Skeletal muscle tissue (tissue), 5 donors: Measurements from ENCODE around the gene TIPRL. TPM values are rescaled to one million over a fixed set of nuclear protein-coding genes. Genes with fewer than 3 reads are reported as not detected.
A peak's percentile ranks its signal among the peaks of the same experiment; 100 is the strongest.

Source experiments
- H3K27ac ChIP-seq: one replicate; pipeline ENCODE4 v1.7.0; 2013; ENCODE audit warnings: mild to moderate bottlenecking, low read depth, low read length, inconsistent platforms
- H3K27me3 ChIP-seq, 3 donors: one replicate each; pipeline ENCODE4 v1.7.0; 2013; ENCODE audit warnings: low read length in 3 of 3; ENCODE audit not compliant: control insufficient read depth in 3 of 3, insufficient read depth in 3 of 3
- H3K36me3 ChIP-seq, 3 donors: one replicate each; pipeline ENCODE4 v1.7.0; 2013; ENCODE audit warnings: low read length in 3 of 3; ENCODE audit not compliant: control insufficient read depth in 3 of 3, insufficient read depth in 3 of 3
- H3K4me1 ChIP-seq, 3 donors: one replicate each; pipeline ENCODE4 v1.7.0; 2013; ENCODE audit warnings: low read length in 3 of 3, mild to moderate bottlenecking in 3 of 3; ENCODE audit not compliant: control insufficient read depth in 3 of 3, insufficient read depth in 3 of 3
- H3K4me3 ChIP-seq, 3 donors: one replicate each; pipeline ENCODE4 v1.7.0; 2013; ENCODE audit warnings: low read length in 3 of 3
- H3K9ac ChIP-seq, 3 donors: one replicate each; pipeline ENCODE4 v1.7.0; 2013; ENCODE audit warnings: low read length in 3 of 3, mild to moderate bottlenecking in 3 of 3, moderate library complexity in 2 of 3, low read depth in 1 of 3
- H3K9me3 ChIP-seq, 3 donors: one replicate each; pipeline ENCODE4 v1.7.0; 2013; ENCODE audit warnings: low read length in 3 of 3; ENCODE audit not compliant: control insufficient read depth in 3 of 3
- small RNA-seq: library from RNA; depleted of rRNA; stranded (forward); fragments of <200 nt; gene quantifications from one replicate; pipeline ENCODE3, GENCODE V24; 2014
- total RNA-seq: library from RNA; depleted of rRNA; stranded (reverse); fragments of >200 nt; gene quantifications from one replicate; pipeline ENCODE4 v1.2.3, GENCODE V29; 2014
- donor health status: Osteomylitis.

Gene TIPRL
- total RNA-seq, 1 donor from 2014 or later, result 21.4 TPM

DNA sequence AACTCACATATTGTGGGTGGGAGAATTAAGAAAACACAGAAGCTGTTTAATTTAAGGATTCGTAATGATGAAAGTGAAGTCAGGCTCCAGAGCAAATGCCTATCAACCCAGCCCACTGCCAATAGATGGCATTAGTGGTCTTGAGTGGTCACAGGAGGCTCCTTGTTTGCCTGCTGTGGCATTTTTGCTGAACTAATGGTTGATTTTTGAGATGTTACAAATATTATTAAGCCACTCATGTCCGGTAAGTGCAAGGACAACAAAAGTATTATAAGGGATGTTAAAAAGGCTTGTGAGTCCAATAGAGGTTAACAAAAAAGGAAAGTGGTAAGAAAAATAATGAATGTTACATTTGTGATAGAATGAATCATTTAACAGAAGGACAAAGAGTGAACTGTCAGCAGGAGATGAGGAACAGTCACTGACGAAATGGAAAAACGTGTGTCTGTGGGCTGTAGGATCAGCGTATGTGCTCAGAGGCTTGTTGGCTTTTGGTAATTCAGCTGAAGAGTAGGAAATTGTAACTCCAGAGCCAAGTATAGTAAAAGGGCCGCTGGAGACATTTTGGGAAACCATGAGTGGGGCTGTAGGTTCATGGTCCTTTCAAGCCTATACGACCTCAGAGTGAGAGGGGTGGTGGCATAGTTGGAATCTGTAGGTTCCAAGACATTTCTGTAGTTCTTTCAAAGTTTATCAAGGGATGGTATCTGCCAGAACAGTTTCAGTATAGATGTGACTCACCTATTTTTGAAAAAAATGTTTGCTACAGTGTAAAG lies 58.3 kb downstream of the TIPRL start:
- peaks cover 14 to 57% (median 40%) of the 10 kb centered on the region in 3 donors for H3K36me3 ChIP-seq
- H3K27ac ChIP-seq, result no peak overlapping the region
- H3K9me3 ChIP-seq, result no peaks in the 10 kb centered on the region
- no peak overlapping the region for H3K9ac ChIP-seq
- H3K27me3 ChIP-seq, result no peaks in the 10 kb centered on the region
- H3K4me1 ChIP-seq, result peaks cover 0 to 11% (median 0%) of the 10 kb centered on the region in 3 donors
- H3K4me3 ChIP-seq, result no peak overlapping the region

DNA sequence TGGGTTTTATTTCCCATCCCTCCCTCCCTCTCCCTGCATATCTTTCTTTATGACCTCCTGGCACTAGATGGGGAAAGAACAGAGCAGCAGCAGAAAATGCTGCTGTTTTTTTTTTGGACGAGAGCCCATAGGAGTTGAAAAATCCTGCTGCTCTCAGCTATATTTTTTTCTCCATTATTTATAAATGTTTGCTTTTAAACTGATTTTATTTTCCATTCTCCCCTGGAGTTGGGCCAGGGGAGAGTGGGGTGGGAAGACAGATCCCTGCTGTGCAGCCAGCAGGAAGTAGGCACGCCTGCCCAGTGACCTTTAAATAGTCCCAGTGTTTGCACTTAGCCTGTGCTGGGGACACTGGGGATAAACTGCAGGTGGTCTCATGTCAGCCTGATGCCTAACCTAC lies 64.4 kb downstream of the TIPRL start:
- peak overlapping the region in 1 of 3 donors; percentile 16 for H3K9ac ChIP-seq
- peaks cover 6 to 14% (median 6%) of the 10 kb centered on the region in 3 donors for H3K4me1 ChIP-seq
- no peaks in the 10 kb centered on the region for H3K27me3 ChIP-seq
- H3K27ac ChIP-seq, result no peak overlapping the region
- no peak overlapping the region for H3K4me3 ChIP-seq
- H3K36me3 ChIP-seq, result peaks cover 12 to 42% (median 30%) of the 10 kb centered on the region in 3 donors
- H3K9me3 ChIP-seq, result no peaks in the 10 kb centered on the region

DNA sequence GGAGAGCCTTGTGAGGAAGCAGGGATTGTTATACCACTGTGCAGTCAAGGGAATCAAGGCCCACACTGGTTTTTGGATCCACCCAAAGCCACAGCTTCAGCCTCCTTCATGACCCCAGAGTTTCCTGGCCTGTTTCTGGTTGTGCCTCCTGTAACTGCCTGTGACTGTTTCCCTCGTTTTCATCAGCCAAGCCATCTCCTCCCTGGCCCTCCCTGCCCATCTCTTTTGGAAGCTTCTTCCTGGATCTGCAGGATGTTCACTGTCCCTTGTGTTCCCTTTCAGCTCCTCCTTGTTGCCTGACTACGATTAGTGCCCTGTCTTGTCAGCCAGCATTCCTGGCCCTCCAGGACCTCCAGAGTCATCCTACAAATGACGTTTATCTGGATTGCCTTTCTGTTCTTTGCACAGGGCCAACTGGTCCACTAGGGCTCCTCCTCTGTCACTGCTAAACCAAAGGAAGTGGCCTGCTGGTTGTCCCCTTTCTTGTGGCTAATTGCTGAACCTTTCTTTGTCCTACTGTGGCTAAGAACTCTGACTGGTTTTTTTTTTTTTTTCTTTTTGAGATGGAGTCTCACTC lies 65.0 kb downstream of the TIPRL start:
- peaks cover 6 to 14% (median 6%) of the 10 kb centered on the region in 3 donors for H3K4me1 ChIP-seq
- H3K9ac ChIP-seq, result peak overlapping the region in 1 of 3 donors; percentile 16
- no peaks in the 10 kb centered on the region for H3K9me3 ChIP-seq
- H3K36me3 ChIP-seq, result peaks cover 12 to 40% (median 29%) of the 10 kb centered on the region in 3 donors
- peak overlapping the region in 1 of 3 donors; percentile 2 for H3K4me3 ChIP-seq
- H3K27ac ChIP-seq, result no peak overlapping the region
- no peaks in the 10 kb centered on the region for H3K27me3 ChIP-seq

DNA sequence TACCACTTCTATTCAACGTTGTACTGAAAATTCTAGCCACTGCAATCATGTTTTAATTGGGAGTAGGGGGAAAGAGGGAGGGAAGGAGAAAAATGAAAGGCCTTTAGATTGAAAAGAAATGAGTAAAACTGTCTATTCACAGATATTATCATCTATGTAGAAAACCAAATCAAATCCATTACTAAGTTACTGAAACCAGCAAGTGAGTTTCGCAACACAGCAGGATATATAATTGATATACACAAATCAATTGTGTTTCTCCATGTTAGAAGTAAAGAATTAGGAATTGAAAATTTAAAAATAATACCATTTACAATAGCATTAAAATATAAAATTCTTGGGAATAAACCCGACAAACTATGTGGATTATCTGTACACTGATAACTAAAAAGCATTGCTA lies 66.3 kb downstream of the TIPRL start:
- no peak overlapping the region for H3K4me3 ChIP-seq
- H3K4me1 ChIP-seq, result peaks cover 6 to 14% (median 6%) of the 10 kb centered on the region in 3 donors
- H3K27ac ChIP-seq, result no peak overlapping the region
- H3K36me3 ChIP-seq, result peaks cover 14 to 38% (median 28%) of the 10 kb centered on the region in 3 donors
- no peaks in the 10 kb centered on the region for H3K27me3 ChIP-seq
- no peak overlapping the region for H3K9ac ChIP-seq
- H3K9me3 ChIP-seq, result no peaks in the 10 kb centered on the region

DNA sequence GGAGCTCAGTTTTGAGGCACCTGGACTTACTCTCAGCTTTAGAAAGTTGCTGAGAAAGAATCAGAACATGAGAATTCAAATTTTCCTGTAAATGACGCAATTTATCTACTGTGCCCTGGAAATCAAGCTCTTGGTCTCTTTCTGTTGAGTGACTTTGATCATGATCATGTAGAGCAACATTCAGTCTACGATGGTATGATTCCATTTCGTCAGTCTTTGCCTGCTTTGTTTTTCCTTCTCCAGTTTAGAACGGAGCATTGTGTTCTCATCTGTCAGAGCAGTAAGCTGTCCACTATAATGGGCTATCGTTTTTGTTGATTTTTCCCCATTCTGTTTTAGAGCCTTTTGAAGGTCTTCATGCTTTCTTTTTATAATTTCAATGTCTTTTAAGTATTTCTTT lies 67.7 kb downstream of the TIPRL start:
- Histone ChIP-seq H3K27me3 (no peaks in the 10 kb centered on the region), H3K9ac (no peak overlapping the region), H3K27ac (no peak overlapping the region), H3K4me3 (no peak overlapping the region), H3K9me3 (no peaks in the 10 kb centered on the region), H3K36me3 (peaks cover 14 to 33% (median 27%) of the 10 kb centered on the region in 3 donors), H3K4me1 (peaks cover 6 to 14% (median 6%) of the 10 kb centered on the region in 3 donors)

Small RNA genes lying within 50 kb of the gene (small RNA-seq; reads per million reads assigned to genes)
- not detected for gene AL021397.1

Other genes starting within 250 kb of the TIPRL start
- 93.9 TPM for gene DCAF6, start 242.3 kb upstream of the TIPRL start, total RNA-seq
- 38.1 TPM for gene MPC2, start 241.9 kb upstream of the TIPRL start, total RNA-seq
- 8.9 TPM for gene GPR161, start 42.0 kb upstream of the TIPRL start, total RNA-seq
- 18.8 TPM for gene SFT2D2, start 47.0 kb downstream of the TIPRL start, total RNA-seq
- gene TBX19, start 101.9 kb downstream of the TIPRL start, total RNA-seq, result 1.0 TPM